MG63 (cell line): ENCODE measurements around the gene DNAJC9. TPM values are rescaled to one million over a fixed set of nuclear protein-coding genes. Genes with fewer than 3 reads are reported as not detected.

Experiments used
- DNase-seq: peaks from one replicate; pipeline ENCODE4 v3.0.0-alpha.2; 2020
- H3K27me3 ChIP-seq: fragments of 250-450 bp; sonication (Bioruptor Pico); 2 replicates; pipeline ENCODE4 v1.5.1; 2020; ENCODE audit warnings: mild to moderate bottlenecking, moderate library complexity
- H3K36me3 ChIP-seq: fragments of 250-450 bp; sonication (Bioruptor Pico); 2 replicates; pipeline ENCODE4 v1.5.1; 2020; ENCODE audit warnings: mild to moderate bottlenecking, moderate library complexity
- H3K4me3 ChIP-seq: fragments of 250-450 bp; sonication (Bioruptor Pico); 2 replicates; pipeline ENCODE4 v1.5.1; 2020; ENCODE audit warnings: mild to moderate bottlenecking, moderate library complexity
- H3K9me3 ChIP-seq: fragments of 250-450 bp; sonication (Bioruptor Pico); 2 replicates; pipeline ENCODE4 v1.5.1; 2020; ENCODE audit warnings: mild to moderate bottlenecking, moderate library complexity
- total RNA-seq: library from RNA; depleted of rRNA; stranded (reverse); fragments of >200 nt; shearing (Covaris generic); gene quantifications from 2 replicates; pipeline ENCODE4 v1.2.3, GENCODE V29; 2014; ENCODE audit warnings: low replicate concordance; rRNA removed

DNAJC9 gene
- total RNA-seq, 1 experiment from 2014 or later, result 39.5 TPM

- no peak overlapping the region for H3K4me3 ChIP-seq
- no peak for DNase-seq
Observed at GRCh38 chr10:73215749-73216148, 31.3 kb downstream of the DNAJC9 start.

DNA sequence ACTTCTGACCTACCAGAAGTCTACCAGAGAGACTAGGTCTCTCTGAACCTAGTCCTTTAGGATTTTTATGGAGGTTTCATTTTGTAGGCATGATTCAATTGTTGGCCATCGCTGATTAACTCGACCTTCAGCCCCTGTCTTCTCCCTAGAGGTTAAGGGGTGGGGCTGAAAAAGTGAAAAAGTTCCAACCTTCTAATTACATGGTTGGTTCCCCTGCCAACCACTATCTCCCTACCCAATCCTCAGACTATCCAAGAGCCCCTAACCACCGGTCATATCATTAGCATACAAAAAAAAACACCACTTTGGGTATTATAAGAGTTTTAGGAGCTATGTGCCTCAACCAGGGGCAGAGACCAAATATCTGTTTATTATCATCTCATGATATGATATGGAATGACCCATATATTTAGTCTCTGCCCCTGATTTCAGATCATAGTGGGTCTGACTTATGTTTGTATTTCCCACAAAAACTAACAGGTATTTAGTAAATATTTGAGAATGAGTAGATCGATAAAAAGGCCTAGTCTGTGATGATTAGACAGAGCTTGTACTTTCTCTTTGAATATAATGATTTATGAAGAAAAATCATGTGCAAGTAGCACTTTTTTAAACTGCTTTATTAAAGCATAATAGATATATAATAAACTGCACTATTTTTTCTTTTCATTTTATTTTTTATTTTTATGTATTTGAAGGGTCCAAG lies 35.8 kb downstream of the DNAJC9 start:
- Histone ChIP-seq H3K27me3 (no peaks in the 10 kb centered on the region), H3K9me3 (no peaks in the 10 kb centered on the region; the same call in 1 of the 2 replicates), H3K4me3 (no peak overlapping the region), H3K36me3 (no peaks in the 10 kb centered on the region; the same call in none of the 2 replicates)
- no peak for DNase-seq

More at GRCh38 chr10:73215749-73216148, 31.3 kb downstream of the DNAJC9 start:
- Histone ChIP-seq H3K36me3 (peaks cover 5% of the 10 kb centered on the region), H3K27me3 (no peaks in the 10 kb centered on the region), H3K9me3 (no peaks in the 10 kb centered on the region)

GRCh38 chr10:73210395-73211105 lies 36.5 kb downstream of the DNAJC9 start:
- DNase-seq, result no peak
- Histone ChIP-seq H3K27me3 (no peaks in the 10 kb centered on the region), H3K9me3 (no peaks in the 10 kb centered on the region; the same call in 1 of the 2 replicates), H3K36me3 (no peaks in the 10 kb centered on the region; the same call in none of the 2 replicates), H3K4me3 (no peak overlapping the region)

DNA sequence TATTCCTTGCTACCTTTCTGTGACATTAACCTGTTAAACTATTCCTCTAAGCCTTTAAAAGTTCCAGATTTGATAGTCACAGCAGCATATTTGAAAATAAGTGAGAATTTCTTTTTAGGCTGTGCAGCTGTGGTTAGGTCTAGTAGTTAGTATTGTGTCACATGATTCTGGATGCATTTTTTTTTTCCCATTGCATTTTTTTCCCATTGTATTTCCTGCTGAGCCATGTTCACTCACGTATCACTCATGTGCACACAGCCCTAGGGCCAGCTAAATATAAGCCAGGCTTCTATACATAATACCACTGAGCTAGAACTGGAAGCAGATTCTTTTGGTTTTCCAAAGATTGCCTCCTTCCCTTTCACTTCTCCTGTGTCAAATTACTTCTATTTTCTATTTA lies 37.4 kb downstream of the DNAJC9 start:
- DNase-seq, result no peak
- H3K27me3 ChIP-seq, result no peaks in the 10 kb centered on the region
- no peaks in the 10 kb centered on the region; the same call in none of the 2 replicates for H3K36me3 ChIP-seq
- H3K9me3 ChIP-seq, result no peaks in the 10 kb centered on the region; the same call in 1 of the 2 replicates
- H3K4me3 ChIP-seq, result no peak overlapping the region

GRCh38 chr10:73207883-73208282 lies 39.2 kb downstream of the DNAJC9 start:
- Histone ChIP-seq H3K27me3 (no peaks in the 10 kb centered on the region), H3K36me3 (no peaks in the 10 kb centered on the region; the same call in none of the 2 replicates), H3K9me3 (no peaks in the 10 kb centered on the region; the same call in 1 of the 2 replicates), H3K4me3 (no peak overlapping the region)
- DNase-seq, result peak; percentile 22

GRCh38 chr10:73206385-73206784 lies 40.7 kb downstream of the DNAJC9 start:
- Histone ChIP-seq H3K36me3 (no peaks in the 10 kb centered on the region; the same call in none of the 2 replicates), H3K4me3 (no peak overlapping the region), H3K27me3 (no peaks in the 10 kb centered on the region), H3K9me3 (no peaks in the 10 kb centered on the region; the same call in 1 of the 2 replicates)
- no peak for DNase-seq

DNA sequence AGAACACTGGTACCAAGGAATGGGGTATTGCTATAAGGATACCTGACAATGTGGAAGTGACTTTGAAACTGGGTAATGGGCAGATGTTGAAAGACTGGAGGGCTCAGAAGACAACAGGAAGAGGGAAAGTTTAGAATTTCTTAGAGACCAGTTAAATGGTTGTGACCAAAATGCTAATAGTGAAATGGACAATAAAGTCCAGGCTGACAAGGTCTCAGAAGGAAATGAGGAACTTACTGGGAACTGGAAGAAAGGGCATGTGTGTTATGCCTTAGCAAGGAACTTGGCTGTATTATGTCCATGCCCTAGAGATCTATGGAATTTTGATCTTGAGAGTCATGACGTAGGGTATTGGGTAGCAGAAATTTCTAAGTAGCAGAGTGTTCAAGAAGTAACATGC lies 41.2 kb downstream of the DNAJC9 start:
- H3K9me3 ChIP-seq, result no peaks in the 10 kb centered on the region; the same call in 1 of the 2 replicates

DNA sequence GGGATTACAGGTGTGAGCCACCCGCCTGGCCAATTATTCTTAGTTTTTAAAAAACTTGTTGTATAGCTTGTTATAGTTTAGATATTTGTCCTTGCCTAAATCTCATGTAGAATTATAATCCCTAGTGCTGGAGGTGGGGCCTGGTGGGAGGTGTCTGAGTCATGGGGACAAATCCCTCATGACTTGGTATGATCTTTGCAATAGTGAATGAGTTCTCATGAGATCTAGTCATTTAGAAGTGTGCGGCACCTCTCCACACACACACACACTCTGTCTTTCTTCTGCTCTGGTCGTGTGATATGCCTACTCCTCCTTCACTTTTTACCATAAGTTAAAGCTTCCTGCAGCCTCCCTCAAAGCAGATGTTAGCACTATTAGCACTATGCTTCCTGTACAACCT lies 42.0 kb downstream of the DNAJC9 start:
- Histone ChIP-seq H3K27me3 (no peaks in the 10 kb centered on the region), H3K36me3 (no peaks in the 10 kb centered on the region; the same call in none of the 2 replicates), H3K4me3 (no peak overlapping the region), H3K9me3 (no peaks in the 10 kb centered on the region; the same call in 1 of the 2 replicates)
- no peak for DNase-seq

More for the DNA sequence above, 41.2 kb downstream of the DNAJC9 start:
- no peaks in the 10 kb centered on the region for H3K27me3 ChIP-seq
- DNase-seq, result no peak
- H3K4me3 ChIP-seq, result no peak overlapping the region
- no peaks in the 10 kb centered on the region; the same call in none of the 2 replicates for H3K36me3 ChIP-seq

Other genes with a start within 250 kb of the DNAJC9 start
- 65.9 and 77.0 TPM in 2 replicates for gene P4HA1, start 150.4 kb downstream of the DNAJC9 start, total RNA-seq
- not detected in 2 replicates for gene NUDT13, start 136.8 kb downstream of the DNAJC9 start, total RNA-seq
- gene ECD, start 79.2 kb downstream of the DNAJC9 start, total RNA-seq, result 38.3 and 39.6 TPM in 2 replicates
- 5.6 and 7.4 TPM in 2 replicates for gene FAM149B1, start 79.1 kb downstream of the DNAJC9 start, total RNA-seq
- gene MRPS16, start 5.4 kb upstream of the DNAJC9 start, total RNA-seq, result 61.4 TPM in 2 replicates
- gene CFAP70, start 111.6 kb upstream of the DNAJC9 start, total RNA-seq, result 2.8 and 4.1 TPM in 2 replicates
- 32.7 and 62.7 TPM in 2 replicates for gene ANXA7, start 166.8 kb upstream of the DNAJC9 start, total RNA-seq
- 0.10 and 2.4 TPM in 2 replicates for gene MSS51, start 186.3 kb upstream of the DNAJC9 start, total RNA-seq
- 5.9 and 14.5 TPM in 2 replicates for gene PPP3CB, start 248.8 kb upstream of the DNAJC9 start, total RNA-seq